WTC11 (cell line): ENCODE measurements around the gene KPNB1. TPM values are rescaled to one million over a fixed set of nuclear protein-coding genes. Genes with fewer than 3 reads are reported as not detected.

Experiments used
- ATAC-seq: fragments of 200-7000 bp; cut with Tn5 transposase; 2 replicates; pipeline ENCODE4 v1.10.0; 2021; ENCODE audit warnings: mild to moderate bottlenecking, moderate library complexity
- CTCF ChIA-PET: fragments of 300-600 bp; sonication (Branson Sonifier 250); formaldehyde crosslinking; loops from one replicate; lab custom pipeline; 2021; ENCODE audit warnings: antibody characterized with exemption; lab: Charles Lee
- POLR2A ChIA-PET: fragments of 350-600 bp; sonication (Branson Sonifier 250); formaldehyde crosslinking; loops from one replicate; lab custom pipeline; 2021; ENCODE audit warnings: antibody characterized with exemption; lab: Charles Lee
- DNase-seq: peaks from one replicate; pipeline ENCODE4 v3.0.0; 2021; ENCODE audit warnings: low spot score
- H3K27ac Mint-ChIP-seq: 2 replicates; pipeline ENCODE4 v1.8.0; 2021; ENCODE audit warnings: mixed read lengths
- H3K27me3 Mint-ChIP-seq: 2 replicates; pipeline ENCODE4 v1.8.0; 2021; ENCODE audit warnings: low read depth, mild to moderate bottlenecking, moderate library complexity, mixed read lengths
- H3K36me3 Mint-ChIP-seq: 2 replicates; pipeline ENCODE4 v1.8.0; 2021; ENCODE audit warnings: mixed read lengths
- H3K4me1 Mint-ChIP-seq: 2 replicates; pipeline ENCODE4 v1.8.0; 2022; ENCODE audit warnings: mixed read lengths
- H3K4me3 Mint-ChIP-seq: 2 replicates; pipeline ENCODE4 v1.8.0; 2021; ENCODE audit warnings: mild to moderate bottlenecking, moderate library complexity, mixed read lengths
- H3K9me3 Mint-ChIP-seq: 2 replicates; pipeline ENCODE4 v1.8.0; 2021; ENCODE audit warnings: mixed read lengths
- AR ChIP-seq: fragments of 250-450 bp; sonication (Bioruptor Pico); IDR thresholded peaks from 2 replicates; pipeline ENCODE4 v1.9.0; 2021; ENCODE audit warnings: mild to moderate bottlenecking
- ATF1 ChIP-seq: sonication (generic); formaldehyde crosslinking; IDR thresholded peaks from 2 replicates; pipeline ENCODE4 v1.8.1; 2023; ENCODE audit warnings: mild to moderate bottlenecking, moderate library complexity, missing genetic modification reagents
- CBFB ChIP-seq: sonication (generic); formaldehyde crosslinking; IDR thresholded peaks from 2 replicates; pipeline ENCODE4 v1.8.1; 2022; ENCODE audit warnings: mild to moderate bottlenecking, low read depth, missing genetic modification reagents
- CTCF ChIP-seq: fragments of 200-600 bp; IDR thresholded peaks from 2 replicates; pipeline ENCODE4 v1.8.0; 2022; ENCODE audit warnings: antibody characterized with exemption
- E2F1 ChIP-seq: sonication (generic); formaldehyde crosslinking; IDR thresholded peaks from 2 replicates; pipeline ENCODE4 v1.8.0; 2022; ENCODE audit warnings: mild to moderate bottlenecking, missing genetic modification reagents
- ESRRA ChIP-seq: sonication (generic); formaldehyde crosslinking; IDR thresholded peaks from 2 replicates; pipeline ENCODE4 v1.8.1; 2022; ENCODE audit warnings: mild to moderate bottlenecking, missing genetic modification reagents, borderline replicate concordance
- ETV6 ChIP-seq: sonication (generic); formaldehyde crosslinking; IDR thresholded peaks from 2 replicates; pipeline ENCODE4 v1.8.1; 2022; ENCODE audit warnings: mild to moderate bottlenecking, missing genetic modification reagents
- FOXP1 ChIP-seq: sonication (generic); formaldehyde crosslinking; IDR thresholded peaks from 2 replicates; pipeline ENCODE4 v1.8.0; 2022; ENCODE audit warnings: missing genetic modification reagents, mild to moderate bottlenecking, moderate library complexity, borderline replicate concordance
- GTF2I ChIP-seq: fragments of 250-450 bp; sonication (Bioruptor Pico); conservative IDR thresholded peaks from 2 replicates; pipeline ENCODE4 v1.4.0; 2021; ENCODE audit warnings: mild to moderate bottlenecking
- HMGA2 ChIP-seq: fragments of 250-450 bp; sonication (Bioruptor Pico); IDR thresholded peaks from 2 replicates; pipeline ENCODE4 v1.4.0; 2021; ENCODE audit warnings: mild to moderate bottlenecking, moderate library complexity
- IRF2 ChIP-seq: sonication (generic); formaldehyde crosslinking; IDR thresholded peaks from 2 replicates; pipeline ENCODE4 v1.8.0; 2022; ENCODE audit warnings: low read depth, missing genetic modification reagents, borderline replicate concordance
- JAZF1 ChIP-seq: fragments of 250-450 bp; sonication (Bioruptor Pico); IDR thresholded peaks from 2 replicates; pipeline ENCODE4 v1.9.0; 2021; ENCODE audit warnings: moderate library complexity, mild to moderate bottlenecking, inconsistent platforms
- MXD4 ChIP-seq: fragments of 250-450 bp; sonication (Bioruptor Pico); IDR thresholded peaks from 2 replicates; pipeline ENCODE4 v1.8.0; 2021; ENCODE audit warnings: mild to moderate bottlenecking, moderate library complexity, borderline replicate concordance
- NR1H2 ChIP-seq: sonication (generic); formaldehyde crosslinking; IDR thresholded peaks from 2 replicates; pipeline ENCODE4 v1.9.0; 2021; ENCODE audit warnings: mild to moderate bottlenecking, moderate library complexity, missing genetic modification reagents
- NR2C2 ChIP-seq: sonication (generic); formaldehyde crosslinking; IDR thresholded peaks from 2 replicates; pipeline ENCODE4 v1.8.0; 2022; ENCODE audit warnings: mild to moderate bottlenecking, missing genetic modification reagents
- TEAD1 ChIP-seq: sonication (generic); formaldehyde crosslinking; IDR thresholded peaks from 2 replicates; pipeline ENCODE4 v1.8.0; 2022; ENCODE audit warnings: mild to moderate bottlenecking, missing genetic modification reagents
- USF1 ChIP-seq: sonication (generic); formaldehyde crosslinking; IDR thresholded peaks from 2 replicates; pipeline ENCODE4 v1.8.0; 2022; ENCODE audit warnings: mild to moderate bottlenecking, missing genetic modification reagents
- ZNF121 ChIP-seq: sonication (generic); formaldehyde crosslinking; IDR thresholded peaks from 2 replicates; pipeline ENCODE4 v1.8.0; 2023; ENCODE audit warnings: missing genetic modification reagents
- ZNF219 ChIP-seq: sonication (generic); formaldehyde crosslinking; IDR thresholded peaks from 2 replicates; pipeline ENCODE4 v1.8.0; 2023; ENCODE audit warnings: missing genetic modification reagents, mild to moderate bottlenecking, borderline replicate concordance
- ZNF232 ChIP-seq: sonication (generic); formaldehyde crosslinking; IDR thresholded peaks from 2 replicates; pipeline ENCODE4 v1.8.0; 2022; ENCODE audit warnings: mild to moderate bottlenecking, missing genetic modification reagents
- ZNF263 ChIP-seq: sonication (generic); formaldehyde crosslinking; IDR thresholded peaks from 2 replicates; pipeline ENCODE4 v1.8.1; 2022; ENCODE audit warnings: low read depth, mild to moderate bottlenecking, moderate library complexity, missing genetic modification reagents
- ZNF532 ChIP-seq: fragments of 250-450 bp; sonication (Bioruptor Pico); IDR thresholded peaks from 2 replicates; pipeline ENCODE4 v1.9.0; 2021; ENCODE audit warnings: mild to moderate bottlenecking, borderline replicate concordance
- ZNF671 ChIP-seq: fragments of 250-450 bp; sonication (Bioruptor Pico); IDR thresholded peaks from 2 replicates; pipeline ENCODE4 v1.8.0; 2021; ENCODE audit warnings: mild to moderate bottlenecking
- ZSCAN18 ChIP-seq: fragments of 250-450 bp; sonication (Bioruptor Pico); IDR thresholded peaks from 2 replicates; pipeline ENCODE4 v2.1.2; 2022; ENCODE audit warnings: mild to moderate bottlenecking, moderate library complexity
- total RNA-seq: library from RNA; stranded (reverse); gene quantifications from 3 replicates; pipeline ENCODE4 v1.2.3, GENCODE V29; 2021

Gene KPNB1
- total RNA-seq, 1 experiment from 2014 or later = 506 TPM

GRCh38 chr17:47638903-47639302, 10.8 kb upstream of the KPNB1 start:
- CTCF ChIA-PET = interaction anchor here (0.7 kb wide), 1 partner anchor 209 kb away, joined by 3 read pairs; no protein-coding TSS in a partner anchor
- DNase-seq = no peak
- Mint-ChIP-seq H3K27me3 (no peaks in the 10 kb centered on the region), H3K9me3 (no peaks in the 10 kb centered on the region), H3K36me3 (peaks cover 5% of the 10 kb centered on the region), H3K27ac (no peak overlapping the region), H3K4me1 (no peaks in the 10 kb centered on the region)
- no peak for ATAC-seq
- no peak for TF ChIP-seq ZNF263 (CRISPR knock-in tag)
- TF ChIP-seq GTF2I (CRISPR knock-in tag) = no peak
- TF ChIP-seq TEAD1 = no peak
- TF ChIP-seq ESRRA (CRISPR knock-in tag) = no peak
- TF ChIP-seq NR2C2 (CRISPR knock-in tag) = no peak
- TF ChIP-seq ZNF219 (CRISPR knock-in tag) = no peak
- TF ChIP-seq USF1 (CRISPR knock-in tag) = no peak
- TF ChIP-seq ZNF232 (CRISPR knock-in tag) = no peak
- no peak for TF ChIP-seq CBFB
- TF ChIP-seq FOXP1 (CRISPR knock-in tag) = no peak
- TF ChIP-seq ZSCAN18 (CRISPR knock-in tag) = no peak
- no peak for TF ChIP-seq IRF2 (CRISPR knock-in tag)
- no peak for TF ChIP-seq E2F1 (CRISPR knock-in tag)
- TF ChIP-seq MXD4 (CRISPR knock-in tag) = no peak
- TF ChIP-seq ZNF671 (CRISPR knock-in tag) = no peak
- TF ChIP-seq, all 79 proteins: peak for 0
- H3K4me3 Mint-ChIP-seq = no peak overlapping the region
- POLR2A ChIA-PET = no interaction called here

- H3K4me1 Mint-ChIP-seq = no peaks in the 10 kb centered on the region
- H3K36me3 Mint-ChIP-seq = peaks cover 5% of the 10 kb centered on the region
- no peaks in the 10 kb centered on the region for H3K27me3 Mint-ChIP-seq
- no peak overlapping the region for H3K4me3 Mint-ChIP-seq
- ATAC-seq (no peak), DNase-seq (no peak)
- ChIA-PET POLR2A (no interaction called here), CTCF (no interaction called here)
- no peak overlapping the region for H3K27ac Mint-ChIP-seq
- no peaks in the 10 kb centered on the region for H3K9me3 Mint-ChIP-seq
- no peak for TF ChIP-seq ZNF121 (CRISPR knock-in tag)
- no peak for TF ChIP-seq JAZF1 (CRISPR knock-in tag)
- TF ChIP-seq HMGA2 = no peak
- TF ChIP-seq ETV6 (CRISPR knock-in tag) = no peak
- TF ChIP-seq ZNF532 (CRISPR knock-in tag) = no peak
- no peak for TF ChIP-seq NR1H2
- no peak for TF ChIP-seq AR (CRISPR knock-in tag)
- no peak for TF ChIP-seq CTCF
- TF ChIP-seq ATF1 = no peak
Observed at GRCh38 chr17:47640076-47640475, 9.6 kb upstream of the KPNB1 start.
